CD4-positive, CD25-positive, alpha-beta regulatory T cell (primary cell): ENCODE data around the gene PBX2. TPM values are rescaled to one million over a fixed set of nuclear protein-coding genes. Genes with fewer than 3 reads are reported as not detected.

Experiments used
- ATAC-seq, 2 donors: fragments of 150-1000 bp; cut with Tn5 transposase; one replicate each; pipeline ENCODE4 v1.10.0; 2021; ENCODE audit warnings: low read depth in 2 of 2, moderate number of reproducible peaks in 2 of 2, moderate library complexity in 1 of 2
- DNase-seq, 3 donors: peaks; one replicate each; pipeline versions ENCODE4 v3.0.0 to v3.0.0-alpha.2; 2012 to 2022; ENCODE audit warnings: mixed read lengths in 1 of 3
- H3K27ac ChIP-seq: one replicate; pipeline ENCODE4 v1.7.0; 2013; ENCODE audit warnings: mild to moderate bottlenecking, low read length; ENCODE audit not compliant: insufficient read depth, poor library complexity, severe bottlenecking
- H3K27me3 ChIP-seq: one replicate; pipeline ENCODE4 v1.7.0; 2013; ENCODE audit warnings: low read length; ENCODE audit not compliant: control insufficient read depth, insufficient read depth
- H3K36me3 ChIP-seq: one replicate; pipeline ENCODE4 v1.7.0; 2013; ENCODE audit warnings: mild to moderate bottlenecking, low read length, moderate library complexity; ENCODE audit not compliant: control insufficient read depth, insufficient read depth
- H3K4me1 ChIP-seq: 2 replicates; pipeline ENCODE4 v1.7.0; 2013; ENCODE audit warnings: mild to moderate bottlenecking, low read length; ENCODE audit not compliant: insufficient read depth, control insufficient read depth, poor library complexity, severe bottlenecking
- H3K4me3 ChIP-seq: one replicate; pipeline ENCODE4 v1.7.0; 2013; ENCODE audit warnings: low read depth, mild to moderate bottlenecking, low read length, moderate library complexity
- H3K9me3 ChIP-seq, 2 experiments: 1 replicate in 1 of 2; 2 replicates in 1 of 2; pipeline ENCODE4 v1.7.0; 2013; ENCODE audit warnings: low read length in 2 of 2, mild to moderate bottlenecking in 1 of 2, moderate library complexity in 1 of 2; ENCODE audit not compliant: control insufficient read depth in 2 of 2
- H3K27ac Mint-ChIP-seq, 3 donors: one replicate each; pipeline ENCODE4 v1.8.0; 2020 to 2022; ENCODE audit warnings: mild to moderate bottlenecking in 3 of 3, mixed read lengths in 3 of 3, moderate library complexity in 2 of 3
- H3K27me3 Mint-ChIP-seq: one replicate; pipeline ENCODE4 v1.8.0; 2022; ENCODE audit warnings: mild to moderate bottlenecking, mixed read lengths
- H3K36me3 Mint-ChIP-seq: one replicate; pipeline ENCODE4 v1.8.0; 2020; ENCODE audit warnings: mixed read lengths
- H3K4me1 Mint-ChIP-seq, 4 donors: one replicate each; pipeline ENCODE4 v1.8.0; 2020 to 2022; ENCODE audit warnings: mixed read lengths in 4 of 4, mild to moderate bottlenecking in 1 of 4
- H3K4me3 Mint-ChIP-seq, 4 donors: one replicate each; pipeline ENCODE4 v1.8.0; 2020 to 2022; ENCODE audit warnings: mild to moderate bottlenecking in 4 of 4, mixed read lengths in 4 of 4, moderate library complexity in 3 of 4
- H3K9me3 Mint-ChIP-seq, 7 donors: one replicate each; pipeline ENCODE4 v1.8.0; 2020 to 2022; ENCODE audit warnings: mixed read lengths in 7 of 7, mild to moderate bottlenecking in 3 of 7, moderate library complexity in 2 of 7
- polyA plus RNA-seq, 4 donors: library from polyadenylated mRNA; unstranded; fragments of 300-500 nt; fragmentation: Illumina TruSeq; gene quantifications; one replicate each; pipeline ENCODE4 v1.2.3, GENCODE V29; 2021
- total RNA-seq: library from RNA; stranded (reverse); gene quantifications from one replicate; pipeline ENCODE4 v1.2.3, GENCODE V29; 2022

Gene PBX2
- total and polyA plus RNA-seq, 5 donors from 2014 or later = 1.7 to 106 (median 2.1) TPM

DNA sequence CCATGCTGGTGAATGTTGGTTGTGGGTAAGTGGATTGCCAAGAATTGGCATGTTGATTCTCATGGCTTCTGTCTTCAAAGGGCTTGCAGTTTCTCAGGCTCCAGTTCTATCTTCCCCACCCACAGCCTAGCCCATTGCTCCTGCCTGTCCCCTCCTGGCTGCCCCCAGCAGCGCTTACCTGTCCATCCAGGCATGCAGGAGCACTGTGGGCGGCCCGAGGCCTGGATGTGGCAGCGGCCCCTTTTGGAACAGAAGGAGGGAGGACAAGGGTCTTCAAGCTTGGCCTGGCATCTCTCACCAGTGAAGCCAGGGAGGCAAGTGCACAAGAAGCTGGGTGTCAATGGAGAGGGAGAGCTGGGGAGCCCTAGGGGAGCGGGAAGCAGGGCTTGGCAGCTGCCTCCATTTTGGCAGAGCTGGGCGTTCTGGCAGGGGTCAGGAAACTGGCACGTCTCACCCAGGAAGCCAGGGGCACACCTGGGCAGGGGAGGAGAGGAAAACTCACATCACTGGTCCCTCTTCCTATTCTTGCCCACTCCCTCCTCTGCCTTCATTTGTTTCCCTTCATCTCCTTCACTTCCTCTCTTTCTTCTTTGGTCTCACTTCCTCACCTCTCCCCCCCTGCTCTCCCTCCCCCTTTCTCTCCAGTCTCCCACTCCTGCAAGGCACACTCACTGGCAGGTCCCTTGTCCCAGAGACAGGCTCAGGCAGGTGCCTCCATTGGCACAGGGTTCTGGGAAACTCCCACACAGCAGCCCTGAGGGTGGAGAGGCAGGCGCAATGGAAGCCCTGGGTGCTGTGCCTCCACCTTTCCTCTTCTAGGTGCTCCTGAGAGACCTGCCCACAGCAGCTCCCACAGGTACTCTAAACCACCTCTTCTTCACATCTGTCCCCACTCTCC is 32.6 kb upstream of the PBX2 start:
- Mint-ChIP-seq H3K27ac (peak overlapping the region in 1 of 3 donors; percentile 31), H3K4me3 (no peak overlapping the region)
- H3K9me3 ChIP-seq = no peaks in the 10 kb centered on the region

DNA sequence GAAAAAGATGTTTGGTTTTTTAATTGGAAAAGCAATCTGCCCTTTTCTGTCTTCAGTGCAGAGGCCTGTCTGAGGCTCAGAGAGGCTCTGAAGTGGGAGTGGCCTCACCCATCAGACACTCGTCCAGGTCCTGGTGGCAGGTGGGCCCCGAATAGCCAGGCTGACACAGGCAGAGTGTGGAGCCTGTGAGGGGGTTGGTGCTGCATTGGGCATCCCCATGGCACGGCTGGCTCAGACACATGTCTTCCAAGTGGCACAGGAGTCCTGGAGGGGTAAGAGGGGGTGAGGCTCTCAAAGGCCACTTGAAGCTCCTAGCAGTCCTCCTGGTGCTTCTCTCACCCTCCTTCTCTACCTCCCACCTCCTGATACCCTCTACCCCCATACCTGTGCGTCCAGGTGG is 30.0 kb upstream of the PBX2 start:
- no peak overlapping the region for H3K27ac Mint-ChIP-seq
- H3K36me3 Mint-ChIP-seq = no peaks in the 10 kb centered on the region
- H3K27me3 ChIP-seq = no peaks in the 10 kb centered on the region
- H3K4me3 Mint-ChIP-seq = no peak overlapping the region
- H3K9me3 ChIP-seq = no peaks in the 10 kb centered on the region
- no peaks in the 10 kb centered on the region for H3K9me3 Mint-ChIP-seq
- H3K4me3 ChIP-seq = no peak overlapping the region
- no peak for ATAC-seq
- H3K27me3 Mint-ChIP-seq = peaks cover 30% of the 10 kb centered on the region
- DNase-seq = no peak
- peaks cover 0 to 8% (median 3%) of the 10 kb centered on the region in 4 donors for H3K4me1 Mint-ChIP-seq
- no peak overlapping the region for H3K27ac ChIP-seq
- H3K4me1 ChIP-seq = no peaks in the 10 kb centered on the region
- H3K36me3 ChIP-seq = no peaks in the 10 kb centered on the region

More for the DNA sequence above, 32.6 kb upstream of the PBX2 start:
- H3K4me1 Mint-ChIP-seq = peaks cover 0 to 8% (median 2%) of the 10 kb centered on the region in 4 donors
- no peaks in the 10 kb centered on the region for H3K36me3 ChIP-seq
- H3K9me3 Mint-ChIP-seq = no peaks in the 10 kb centered on the region
- H3K4me3 ChIP-seq = no peak overlapping the region
- no peaks in the 10 kb centered on the region for H3K36me3 Mint-ChIP-seq
- no peak overlapping the region for H3K27ac ChIP-seq
- H3K4me1 ChIP-seq = no peaks in the 10 kb centered on the region
- no peaks in the 10 kb centered on the region for H3K27me3 ChIP-seq
- peaks cover 20% of the 10 kb centered on the region for H3K27me3 Mint-ChIP-seq
- no peak for DNase-seq
- no peak for ATAC-seq

DNA sequence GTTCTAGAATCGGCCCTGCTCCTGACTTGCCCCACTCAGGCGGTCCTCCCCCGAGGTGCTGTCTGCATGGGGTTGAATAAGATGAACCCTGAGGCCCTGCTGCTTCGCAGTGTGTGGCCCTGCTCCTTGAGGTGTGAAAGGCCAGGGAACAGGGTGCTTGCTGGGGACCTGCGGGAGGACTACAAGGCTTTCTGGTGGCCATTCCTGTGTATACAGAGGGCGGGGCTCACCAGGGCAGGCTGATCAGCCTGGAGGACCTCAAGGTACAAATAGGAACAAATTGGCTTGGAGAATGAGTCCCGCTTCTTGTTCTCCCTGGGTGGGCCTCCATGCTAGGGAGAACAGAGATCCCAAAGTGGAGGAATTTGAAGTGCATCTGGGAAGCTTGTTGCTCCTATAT is 28.2 kb upstream of the PBX2 start:
- no peak for DNase-seq
- Histone ChIP-seq H3K4me3 (no peak overlapping the region), H3K9me3 (no peaks in the 10 kb centered on the region), H3K4me1 (no peaks in the 10 kb centered on the region), H3K27ac (no peak overlapping the region), H3K36me3 (no peaks in the 10 kb centered on the region), H3K27me3 (no peaks in the 10 kb centered on the region)
- Mint-ChIP-seq H3K9me3 (no peaks in the 10 kb centered on the region), H3K36me3 (no peaks in the 10 kb centered on the region), H3K4me1 (peaks cover 0 to 8% (median 3%) of the 10 kb centered on the region in 4 donors), H3K27ac (no peak overlapping the region), H3K4me3 (no peak overlapping the region), H3K27me3 (peaks cover 27% of the 10 kb centered on the region)
- no peak for ATAC-seq

DNA sequence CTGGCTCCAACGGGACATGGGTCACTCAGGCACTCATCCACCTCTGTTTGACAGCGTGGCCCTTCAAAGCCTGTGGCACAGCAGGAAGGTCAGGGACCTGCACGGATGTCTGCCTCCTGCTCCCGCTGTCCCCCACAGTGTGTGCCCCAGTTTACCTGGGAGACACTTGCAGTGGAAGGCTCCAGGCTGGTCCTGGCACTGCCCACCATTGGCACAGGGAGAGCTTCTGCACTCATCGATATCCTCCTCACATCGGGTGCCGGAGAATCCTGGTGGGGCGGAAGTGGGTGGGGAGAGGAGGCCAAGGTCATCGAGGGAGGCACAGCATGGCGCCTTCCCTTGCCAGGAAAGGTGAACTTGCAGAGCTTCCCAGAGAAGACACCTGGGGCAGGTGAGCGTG is 27.0 kb upstream of the PBX2 start:
- H3K9me3 ChIP-seq = no peaks in the 10 kb centered on the region
- H3K27ac ChIP-seq = no peak overlapping the region
- H3K4me3 Mint-ChIP-seq = no peak overlapping the region
- H3K27ac Mint-ChIP-seq = no peak overlapping the region
- H3K27me3 Mint-ChIP-seq = peaks cover 27% of the 10 kb centered on the region
- no peaks in the 10 kb centered on the region for H3K4me1 ChIP-seq
- peaks cover 0 to 7% (median 0%) of the 10 kb centered on the region in 4 donors for H3K4me1 Mint-ChIP-seq
- no peak overlapping the region for H3K4me3 ChIP-seq
- H3K27me3 ChIP-seq = no peaks in the 10 kb centered on the region
- no peak for ATAC-seq
- H3K36me3 ChIP-seq = no peaks in the 10 kb centered on the region
- DNase-seq = no peak
- no peaks in the 10 kb centered on the region for H3K36me3 Mint-ChIP-seq
- H3K9me3 Mint-ChIP-seq = no peaks in the 10 kb centered on the region

DNA sequence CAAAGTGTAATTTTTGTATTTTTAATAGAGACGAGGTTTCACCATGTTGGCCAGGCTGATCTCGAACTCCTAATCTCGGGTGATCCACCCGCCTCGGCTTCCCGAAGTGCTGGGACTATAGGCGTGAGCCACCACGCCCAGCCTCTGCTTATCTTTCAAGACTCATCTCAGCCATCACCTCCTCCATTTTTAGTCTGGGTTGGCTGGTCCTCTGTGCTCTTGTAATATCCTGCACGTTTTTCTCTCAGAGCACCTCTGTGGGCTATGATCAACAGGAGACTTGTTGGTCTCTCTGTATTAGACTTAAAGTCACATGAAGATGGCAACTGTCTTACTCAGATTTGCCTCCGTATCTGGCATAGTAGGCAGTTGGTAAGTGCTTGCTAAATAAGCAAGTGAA is 26.3 kb upstream of the PBX2 start:
- Histone ChIP-seq H3K4me1 (no peaks in the 10 kb centered on the region), H3K4me3 (no peak overlapping the region), H3K27me3 (no peaks in the 10 kb centered on the region), H3K36me3 (no peaks in the 10 kb centered on the region), H3K9me3 (no peaks in the 10 kb centered on the region), H3K27ac (no peak overlapping the region)
- Mint-ChIP-seq H3K4me3 (no peak overlapping the region), H3K36me3 (no peaks in the 10 kb centered on the region), H3K4me1 (peaks cover 0 to 7% (median 0%) of the 10 kb centered on the region in 4 donors), H3K27me3 (peaks cover 22% of the 10 kb centered on the region), H3K9me3 (no peaks in the 10 kb centered on the region), H3K27ac (no peak overlapping the region)
- no peak for ATAC-seq
- no peak for DNase-seq

DNA sequence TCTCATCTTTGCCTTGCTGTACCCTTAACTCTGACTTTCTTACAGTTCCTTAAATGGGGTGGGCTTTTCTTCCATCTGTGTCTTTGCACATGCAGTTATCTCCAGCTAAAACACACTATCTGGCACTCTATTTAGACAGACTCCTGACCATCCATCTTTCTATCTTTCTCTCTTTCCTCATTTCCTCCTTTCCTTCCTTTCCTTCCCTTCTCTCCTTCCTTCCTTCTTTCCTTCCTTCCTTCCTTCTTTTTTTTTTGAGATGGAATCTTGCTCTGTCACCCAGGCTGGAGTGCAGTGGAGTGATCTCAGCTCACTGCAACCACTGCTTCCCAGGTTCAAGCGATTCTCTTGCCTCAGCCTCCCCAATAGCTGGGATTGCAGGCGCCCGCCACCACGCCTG is 25.6 kb upstream of the PBX2 start:
- peak overlapping the region in 1 of 3 donors; percentile 23 for H3K27ac Mint-ChIP-seq
- Histone ChIP-seq H3K9me3 (no peaks in the 10 kb centered on the region), H3K4me1 (no peaks in the 10 kb centered on the region), H3K27me3 (no peaks in the 10 kb centered on the region), H3K4me3 (no peak overlapping the region), H3K36me3 (no peaks in the 10 kb centered on the region), H3K27ac (no peak overlapping the region)
- ATAC-seq (no peak), DNase-seq (no peak)
- H3K4me3 Mint-ChIP-seq = no peak overlapping the region
- H3K4me1 Mint-ChIP-seq = peaks cover 0 to 7% (median 0%) of the 10 kb centered on the region in 4 donors
- no peaks in the 10 kb centered on the region for H3K9me3 Mint-ChIP-seq
- no peaks in the 10 kb centered on the region for H3K36me3 Mint-ChIP-seq
- peaks cover 22% of the 10 kb centered on the region for H3K27me3 Mint-ChIP-seq

DNA sequence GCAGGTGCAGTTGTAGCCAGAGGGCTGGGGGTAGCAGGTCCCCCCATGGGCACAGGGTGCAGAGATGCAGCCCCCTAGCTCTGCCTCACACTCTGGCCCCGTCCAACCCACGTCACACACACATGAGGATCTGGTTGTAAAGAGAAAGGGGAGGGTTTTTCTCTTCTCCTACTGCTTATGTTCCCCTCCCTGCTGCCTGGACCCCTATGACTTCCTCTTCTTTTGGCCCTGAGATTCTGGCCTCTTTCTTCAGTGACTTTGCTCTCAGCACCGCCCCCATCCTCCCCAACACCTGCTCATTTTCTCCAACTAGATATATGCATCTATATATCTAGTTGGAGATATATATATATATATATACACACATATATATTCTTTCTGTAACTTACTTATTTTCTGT is 24.1 kb upstream of the PBX2 start:
- peaks cover 17% of the 10 kb centered on the region for H3K27me3 Mint-ChIP-seq
- H3K36me3 ChIP-seq = no peaks in the 10 kb centered on the region
- no peak overlapping the region for H3K27ac ChIP-seq
- no peaks in the 10 kb centered on the region for H3K4me1 ChIP-seq
- no peaks in the 10 kb centered on the region for H3K9me3 Mint-ChIP-seq
- DNase-seq = no peak
- H3K4me3 ChIP-seq = no peak overlapping the region
- no peaks in the 10 kb centered on the region for H3K36me3 Mint-ChIP-seq
- H3K4me3 Mint-ChIP-seq = no peak overlapping the region
- peaks cover 0 to 3% (median 0%) of the 10 kb centered on the region in 4 donors for H3K4me1 Mint-ChIP-seq
- H3K9me3 ChIP-seq = no peaks in the 10 kb centered on the region
- no peaks in the 10 kb centered on the region for H3K27me3 ChIP-seq
- no peak for ATAC-seq
- peak overlapping the region in 1 of 3 donors; percentile 52 for H3K27ac Mint-ChIP-seq

DNA sequence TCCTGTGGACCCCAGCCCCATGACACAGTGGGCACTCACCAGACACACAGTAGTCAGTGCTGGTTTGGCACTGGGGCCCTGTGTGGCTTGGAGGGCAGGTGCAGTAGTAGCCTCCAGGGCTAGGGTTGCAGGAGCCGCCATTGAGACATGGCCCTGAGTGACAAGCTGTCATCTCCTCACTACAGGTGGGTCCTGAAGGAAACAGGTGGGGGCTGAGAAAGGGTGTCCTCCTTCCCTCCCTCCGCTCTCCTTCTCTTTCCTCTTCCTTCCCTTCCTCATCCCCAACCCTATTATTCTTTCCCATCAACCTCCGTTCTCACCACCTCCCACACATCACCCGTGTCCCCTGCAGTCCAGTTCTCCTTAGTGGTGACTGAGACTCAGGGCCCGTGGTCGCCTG is 23.6 kb upstream of the PBX2 start:
- Mint-ChIP-seq H3K27me3 (peaks cover 16% of the 10 kb centered on the region), H3K36me3 (no peaks in the 10 kb centered on the region), H3K4me3 (no peak overlapping the region), H3K27ac (peak overlapping the region in 1 of 3 donors; percentile 15), H3K4me1 (peaks cover 0 to 3% (median 0%) of the 10 kb centered on the region in 4 donors), H3K9me3 (no peaks in the 10 kb centered on the region)
- Histone ChIP-seq H3K4me1 (no peaks in the 10 kb centered on the region), H3K4me3 (no peak overlapping the region), H3K36me3 (no peaks in the 10 kb centered on the region), H3K27me3 (no peaks in the 10 kb centered on the region), H3K27ac (no peak overlapping the region), H3K9me3 (no peaks in the 10 kb centered on the region)
- ATAC-seq = no peak
- DNase-seq = no peak
